CD4-positive, CD25-positive, alpha-beta regulatory T cell (primary cell): ENCODE results near the gene NME7. TPM values are rescaled to one million over a fixed set of nuclear protein-coding genes. Genes with fewer than 3 reads are reported as not detected.
A peak's percentile ranks its signal among the peaks of the same experiment; 100 is the strongest.

Source experiments
- ATAC-seq, 2 donors: fragments of 150-1000 bp; cut with Tn5 transposase; one replicate each; pipeline ENCODE4 v1.10.0; 2021; ENCODE audit warnings: low read depth in 2 of 2, moderate number of reproducible peaks in 2 of 2, moderate library complexity in 1 of 2
- DNase-seq, 3 donors: peaks; one replicate each; pipeline versions ENCODE4 v3.0.0 to v3.0.0-alpha.2; 2012 to 2022; ENCODE audit warnings: mixed read lengths in 1 of 3
- H3K27ac ChIP-seq: one replicate; pipeline ENCODE4 v1.7.0; 2013; ENCODE audit warnings: mild to moderate bottlenecking, low read length; ENCODE audit not compliant: insufficient read depth, poor library complexity, severe bottlenecking
- H3K27me3 ChIP-seq: one replicate; pipeline ENCODE4 v1.7.0; 2013; ENCODE audit warnings: low read length; ENCODE audit not compliant: control insufficient read depth, insufficient read depth
- H3K36me3 ChIP-seq: one replicate; pipeline ENCODE4 v1.7.0; 2013; ENCODE audit warnings: mild to moderate bottlenecking, low read length, moderate library complexity; ENCODE audit not compliant: control insufficient read depth, insufficient read depth
- H3K4me1 ChIP-seq: 2 replicates; pipeline ENCODE4 v1.7.0; 2013; ENCODE audit warnings: mild to moderate bottlenecking, low read length; ENCODE audit not compliant: insufficient read depth, control insufficient read depth, poor library complexity, severe bottlenecking
- H3K4me3 ChIP-seq: one replicate; pipeline ENCODE4 v1.7.0; 2013; ENCODE audit warnings: low read depth, mild to moderate bottlenecking, low read length, moderate library complexity
- H3K9me3 ChIP-seq, 2 experiments: 1 replicate in 1 of 2; 2 replicates in 1 of 2; pipeline ENCODE4 v1.7.0; 2013; ENCODE audit warnings: low read length in 2 of 2, mild to moderate bottlenecking in 1 of 2, moderate library complexity in 1 of 2; ENCODE audit not compliant: control insufficient read depth in 2 of 2
- H3K27ac Mint-ChIP-seq, 3 donors: one replicate each; pipeline ENCODE4 v1.8.0; 2020 to 2022; ENCODE audit warnings: mild to moderate bottlenecking in 3 of 3, mixed read lengths in 3 of 3, moderate library complexity in 2 of 3
- H3K27me3 Mint-ChIP-seq: one replicate; pipeline ENCODE4 v1.8.0; 2022; ENCODE audit warnings: mild to moderate bottlenecking, mixed read lengths
- H3K36me3 Mint-ChIP-seq: one replicate; pipeline ENCODE4 v1.8.0; 2020; ENCODE audit warnings: mixed read lengths
- H3K4me1 Mint-ChIP-seq, 4 donors: one replicate each; pipeline ENCODE4 v1.8.0; 2020 to 2022; ENCODE audit warnings: mixed read lengths in 4 of 4, mild to moderate bottlenecking in 1 of 4
- H3K4me3 Mint-ChIP-seq, 4 donors: one replicate each; pipeline ENCODE4 v1.8.0; 2020 to 2022; ENCODE audit warnings: mild to moderate bottlenecking in 4 of 4, mixed read lengths in 4 of 4, moderate library complexity in 3 of 4
- H3K9me3 Mint-ChIP-seq, 7 donors: one replicate each; pipeline ENCODE4 v1.8.0; 2020 to 2022; ENCODE audit warnings: mixed read lengths in 7 of 7, mild to moderate bottlenecking in 3 of 7, moderate library complexity in 2 of 7
- polyA plus RNA-seq, 4 donors: library from polyadenylated mRNA; unstranded; fragments of 300-500 nt; fragmentation: Illumina TruSeq; gene quantifications; one replicate each; pipeline ENCODE4 v1.2.3, GENCODE V29; 2021
- total RNA-seq: library from RNA; stranded (reverse); gene quantifications from one replicate; pipeline ENCODE4 v1.2.3, GENCODE V29; 2022

The NME7 gene
- total and polyA plus RNA-seq, 5 donors from 2014 or later = 8.3 to 40.2 (median 17.5) TPM

- H3K27ac Mint-ChIP-seq = no peak overlapping the region
- H3K27ac ChIP-seq = no peak overlapping the region
Measured at GRCh38 chr1:169249611-169250010, 118.0 kb downstream of the NME7 start.

GRCh38 chr1:169245706-169246105 is 121.9 kb downstream of the NME7 start:
- H3K27me3 Mint-ChIP-seq = no peaks in the 10 kb centered on the region
- no peaks in the 10 kb centered on the region for H3K9me3 Mint-ChIP-seq
- H3K36me3 ChIP-seq = no peaks in the 10 kb centered on the region
- H3K4me1 Mint-ChIP-seq = peaks cover 0 to 2% (median 0%) of the 10 kb centered on the region in 4 donors
- H3K4me1 ChIP-seq = no peaks in the 10 kb centered on the region
- H3K4me3 Mint-ChIP-seq = no peak overlapping the region
- no peaks in the 10 kb centered on the region for H3K27me3 ChIP-seq
- ATAC-seq (no peak), DNase-seq (no peak)
- H3K4me3 ChIP-seq = no peak overlapping the region
- no peaks in the 10 kb centered on the region for H3K9me3 ChIP-seq
- H3K27ac Mint-ChIP-seq = no peak overlapping the region
- no peak overlapping the region for H3K27ac ChIP-seq
- H3K36me3 Mint-ChIP-seq = no peaks in the 10 kb centered on the region

More at GRCh38 chr1:169249611-169250010, 118.0 kb downstream of the NME7 start:
- peaks cover 0 to 2% (median 0%) of the 10 kb centered on the region in 4 donors for H3K4me1 Mint-ChIP-seq
- no peaks in the 10 kb centered on the region for H3K9me3 ChIP-seq
- no peaks in the 10 kb centered on the region for H3K36me3 ChIP-seq
- DNase-seq (no peak), ATAC-seq (no peak)
- no peaks in the 10 kb centered on the region for H3K4me1 ChIP-seq
- no peak overlapping the region for H3K4me3 Mint-ChIP-seq
- no peaks in the 10 kb centered on the region for H3K27me3 Mint-ChIP-seq
- no peak overlapping the region for H3K4me3 ChIP-seq
- peaks cover 0 to 2% (median 0%) of the 10 kb centered on the region in 7 donors for H3K9me3 Mint-ChIP-seq
- H3K36me3 Mint-ChIP-seq = no peaks in the 10 kb centered on the region
- no peaks in the 10 kb centered on the region for H3K27me3 ChIP-seq

GRCh38 chr1:169240449-169241232 is 127.0 kb downstream of the NME7 start:
- H3K4me1 ChIP-seq = no peaks in the 10 kb centered on the region

GRCh38 chr1:169236880-169237279 is 130.7 kb downstream of the NME7 start:
- Histone ChIP-seq H3K4me3 (no peak overlapping the region), H3K27ac (no peak overlapping the region), H3K27me3 (no peaks in the 10 kb centered on the region), H3K4me1 (no peaks in the 10 kb centered on the region), H3K36me3 (no peaks in the 10 kb centered on the region), H3K9me3 (no peaks in the 10 kb centered on the region)
- ATAC-seq (no peak), DNase-seq (no peak)
- H3K27ac Mint-ChIP-seq = no peak overlapping the region
- H3K27me3 Mint-ChIP-seq = no peaks in the 10 kb centered on the region
- H3K4me3 Mint-ChIP-seq = no peak overlapping the region
- H3K36me3 Mint-ChIP-seq = peaks cover 15% of the 10 kb centered on the region
- peaks cover 0 to 2% (median 0%) of the 10 kb centered on the region in 4 donors for H3K4me1 Mint-ChIP-seq
- H3K9me3 Mint-ChIP-seq = no peaks in the 10 kb centered on the region

More at GRCh38 chr1:169240449-169241232, 127.0 kb downstream of the NME7 start:
- peak in 1 of 3 donors; percentile 8 for DNase-seq
- Mint-ChIP-seq H3K27ac (no peak overlapping the region), H3K9me3 (no peaks in the 10 kb centered on the region), H3K36me3 (no peaks in the 10 kb centered on the region), H3K4me3 (peak overlapping the region in 1 of 4 donors; percentile 43), H3K27me3 (no peaks in the 10 kb centered on the region), H3K4me1 (peaks cover 0 to 2% (median 0%) of the 10 kb centered on the region in 4 donors)
- Histone ChIP-seq H3K4me3 (no peak overlapping the region), H3K9me3 (no peaks in the 10 kb centered on the region), H3K36me3 (no peaks in the 10 kb centered on the region), H3K27ac (no peak overlapping the region), H3K27me3 (no peaks in the 10 kb centered on the region)
- ATAC-seq = no peak

GRCh38 chr1:169236143-169236542 is 131.5 kb downstream of the NME7 start:
- H3K36me3 ChIP-seq = no peaks in the 10 kb centered on the region
- H3K27me3 ChIP-seq = no peaks in the 10 kb centered on the region
- ATAC-seq (no peak), DNase-seq (no peak)
- H3K27ac ChIP-seq = no peak overlapping the region
- H3K9me3 Mint-ChIP-seq = no peaks in the 10 kb centered on the region
- H3K4me3 ChIP-seq = no peak overlapping the region
- no peaks in the 10 kb centered on the region for H3K27me3 Mint-ChIP-seq
- H3K4me3 Mint-ChIP-seq = no peak overlapping the region
- no peak overlapping the region for H3K27ac Mint-ChIP-seq
- no peaks in the 10 kb centered on the region for H3K4me1 ChIP-seq
- H3K9me3 ChIP-seq = no peaks in the 10 kb centered on the region
- peaks cover 15% of the 10 kb centered on the region for H3K36me3 Mint-ChIP-seq
- H3K4me1 Mint-ChIP-seq = peaks cover 0 to 2% (median 0%) of the 10 kb centered on the region in 4 donors

- Mint-ChIP-seq H3K27me3 (no peaks in the 10 kb centered on the region), H3K27ac (no peak overlapping the region), H3K36me3 (peaks cover 17% of the 10 kb centered on the region), H3K4me1 (peaks cover 0 to 2% (median 0%) of the 10 kb centered on the region in 4 donors), H3K9me3 (no peaks in the 10 kb centered on the region), H3K4me3 (no peak overlapping the region)
- no peak overlapping the region for H3K4me3 ChIP-seq
- H3K27me3 ChIP-seq = no peaks in the 10 kb centered on the region
- ATAC-seq = no peak
- H3K9me3 ChIP-seq = no peaks in the 10 kb centered on the region
- no peak for DNase-seq
- H3K36me3 ChIP-seq = no peaks in the 10 kb centered on the region
- H3K4me1 ChIP-seq = no peaks in the 10 kb centered on the region
- H3K27ac ChIP-seq = no peak overlapping the region
Measured at GRCh38 chr1:169235568-169235967, 132.0 kb downstream of the NME7 start.

- H3K9me3 ChIP-seq = no peaks in the 10 kb centered on the region
- ATAC-seq = no peak
- Mint-ChIP-seq H3K36me3 (peaks cover 20% of the 10 kb centered on the region), H3K27me3 (no peaks in the 10 kb centered on the region), H3K4me1 (peaks cover 0 to 2% (median 0%) of the 10 kb centered on the region in 4 donors), H3K9me3 (no peaks in the 10 kb centered on the region), H3K4me3 (no peak overlapping the region), H3K27ac (no peak overlapping the region)
- no peaks in the 10 kb centered on the region for H3K4me1 ChIP-seq
- no peak for DNase-seq
- H3K27me3 ChIP-seq = no peaks in the 10 kb centered on the region
- H3K4me3 ChIP-seq = no peak overlapping the region
- no peaks in the 10 kb centered on the region for H3K36me3 ChIP-seq
- no peak overlapping the region for H3K27ac ChIP-seq
Measured at GRCh38 chr1:169234780-169235179, 132.8 kb downstream of the NME7 start.

- H3K9me3 ChIP-seq = no peaks in the 10 kb centered on the region
- Mint-ChIP-seq H3K36me3 (peaks cover 11% of the 10 kb centered on the region), H3K9me3 (peaks cover 0 to 4% (median 0%) of the 10 kb centered on the region in 7 donors), H3K27me3 (no peaks in the 10 kb centered on the region), H3K27ac (no peak overlapping the region), H3K4me1 (no peaks in the 10 kb centered on the region), H3K4me3 (no peak overlapping the region)
- H3K4me3 ChIP-seq = no peak overlapping the region
- H3K36me3 ChIP-seq = no peaks in the 10 kb centered on the region
- no peak overlapping the region for H3K27ac ChIP-seq
- no peaks in the 10 kb centered on the region for H3K27me3 ChIP-seq
- ATAC-seq (no peak), DNase-seq (peak in 1 of 3 donors; percentile 4)
- no peaks in the 10 kb centered on the region for H3K4me1 ChIP-seq
Measured at GRCh38 chr1:169217636-169218035, 150.0 kb downstream of the NME7 start.
